Neural crest cell (in vitro differentiated cells): ENCODE data around the gene CDK6. TPM values are rescaled to one million over a fixed set of nuclear protein-coding genes. Genes with fewer than 3 reads are reported as not detected.

ENCODE experiments used
- DNase-seq: peaks from one replicate; pipeline ENCODE4 v3.0.0; 2021; ENCODE audit warnings: low read depth, mixed read lengths, low spot score
- H3K27ac Mint-ChIP-seq: one replicate; pipeline ENCODE4 v1.8.0; 2021; ENCODE audit warnings: mild to moderate bottlenecking, mixed read lengths; ENCODE audit not compliant: unreplicated experiment
- H3K27me3 Mint-ChIP-seq: 2 replicates; pipeline ENCODE4 v1.8.0; 2021; ENCODE audit warnings: low read depth, mild to moderate bottlenecking, mixed read lengths
- H3K36me3 Mint-ChIP-seq: 2 replicates; pipeline ENCODE4 v1.8.0; 2021; ENCODE audit warnings: low read depth, mild to moderate bottlenecking, mixed read lengths
- H3K4me1 Mint-ChIP-seq: 2 replicates; pipeline ENCODE4 v1.8.0; 2021; ENCODE audit warnings: mixed read lengths
- H3K4me3 Mint-ChIP-seq: one replicate; pipeline ENCODE4 v1.8.0; 2021; ENCODE audit warnings: mild to moderate bottlenecking, mixed read lengths
- H3K9me3 Mint-ChIP-seq: 2 replicates; pipeline ENCODE4 v1.8.0; 2021; ENCODE audit warnings: mixed read lengths
- total RNA-seq: library from RNA; stranded (reverse); gene quantifications from 2 replicates; pipeline ENCODE4 v1.2.1, GENCODE V29; 2021
- TF ChIP-seq, protein P1 (sequence below): fragments of 200-600 bp; sonication (generic); conservative IDR thresholded peaks from 2 replicates; pipeline ENCODE4 v1.5.0; 2021; ENCODE audit warnings: antibody characterized with exemption, mild to moderate bottlenecking

The CDK6 gene
- total RNA-seq, 1 donor from 2014 or later: 42.9 TPM

DNA sequence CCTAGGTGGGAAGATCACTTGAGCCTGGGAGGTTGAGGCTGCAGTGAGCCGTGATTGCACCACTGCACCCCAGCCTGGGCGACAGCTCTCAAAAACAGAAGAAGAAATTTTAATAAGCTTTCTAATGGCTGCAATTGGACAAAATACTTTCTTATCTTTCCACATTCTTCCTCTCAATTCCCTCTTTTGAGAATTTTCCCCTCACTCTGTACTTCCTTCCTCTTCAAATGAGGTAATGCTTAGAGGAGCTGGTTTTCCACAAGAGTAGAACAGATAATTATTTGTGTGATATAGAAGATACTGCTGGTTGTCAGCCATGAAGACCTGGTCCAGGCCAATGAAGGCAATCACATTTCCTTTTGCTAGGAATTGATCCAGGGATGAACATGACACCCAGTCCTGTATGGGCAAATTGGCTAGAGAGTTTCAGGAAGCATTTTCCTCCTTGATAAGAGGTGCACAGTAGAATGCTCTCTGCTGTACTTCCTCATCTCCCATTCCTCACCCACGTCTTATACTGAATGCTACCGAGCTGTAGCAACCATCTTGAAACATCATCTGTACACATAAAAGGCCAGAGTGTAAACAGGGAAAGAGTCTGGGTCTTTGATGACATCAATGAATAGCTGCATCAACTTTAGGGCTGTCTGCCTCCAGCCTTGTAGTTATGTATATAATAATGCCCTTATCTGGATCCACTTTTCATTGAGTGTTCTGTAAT is 103.9 kb downstream of the CDK6 start:
- Mint-ChIP-seq H3K9me3 (no peaks in the 10 kb centered on the region), H3K27me3 (no peaks in the 10 kb centered on the region), H3K36me3 (peaks cover 3% of the 10 kb centered on the region), H3K4me3 (no peak overlapping the region), H3K27ac (no peak overlapping the region), H3K4me1 (no peaks in the 10 kb centered on the region)
- no peak for DNase-seq
- TF ChIP-seq, protein P1, sequence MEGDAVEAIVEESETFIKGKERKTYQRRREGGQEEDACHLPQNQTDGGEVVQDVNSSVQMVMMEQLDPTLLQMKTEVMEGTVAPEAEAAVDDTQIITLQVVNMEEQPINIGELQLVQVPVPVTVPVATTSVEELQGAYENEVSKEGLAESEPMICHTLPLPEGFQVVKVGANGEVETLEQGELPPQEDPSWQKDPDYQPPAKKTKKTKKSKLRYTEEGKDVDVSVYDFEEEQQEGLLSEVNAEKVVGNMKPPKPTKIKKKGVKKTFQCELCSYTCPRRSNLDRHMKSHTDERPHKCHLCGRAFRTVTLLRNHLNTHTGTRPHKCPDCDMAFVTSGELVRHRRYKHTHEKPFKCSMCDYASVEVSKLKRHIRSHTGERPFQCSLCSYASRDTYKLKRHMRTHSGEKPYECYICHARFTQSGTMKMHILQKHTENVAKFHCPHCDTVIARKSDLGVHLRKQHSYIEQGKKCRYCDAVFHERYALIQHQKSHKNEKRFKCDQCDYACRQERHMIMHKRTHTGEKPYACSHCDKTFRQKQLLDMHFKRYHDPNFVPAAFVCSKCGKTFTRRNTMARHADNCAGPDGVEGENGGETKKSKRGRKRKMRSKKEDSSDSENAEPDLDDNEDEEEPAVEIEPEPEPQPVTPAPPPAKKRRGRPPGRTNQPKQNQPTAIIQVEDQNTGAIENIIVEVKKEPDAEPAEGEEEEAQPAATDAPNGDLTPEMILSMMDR: no peak

- no peak overlapping the region for H3K4me3 Mint-ChIP-seq
- H3K9me3 Mint-ChIP-seq: no peaks in the 10 kb centered on the region
- H3K36me3 Mint-ChIP-seq: peaks cover 3% of the 10 kb centered on the region
- H3K4me1 Mint-ChIP-seq: no peaks in the 10 kb centered on the region
- no peak for DNase-seq
- no peaks in the 10 kb centered on the region for H3K27me3 Mint-ChIP-seq
- TF ChIP-seq, protein P1: no peak
- H3K27ac Mint-ChIP-seq: no peak overlapping the region
Observed at GRCh38 chr7:92731335-92732063, 104.9 kb downstream of the CDK6 start.

DNA sequence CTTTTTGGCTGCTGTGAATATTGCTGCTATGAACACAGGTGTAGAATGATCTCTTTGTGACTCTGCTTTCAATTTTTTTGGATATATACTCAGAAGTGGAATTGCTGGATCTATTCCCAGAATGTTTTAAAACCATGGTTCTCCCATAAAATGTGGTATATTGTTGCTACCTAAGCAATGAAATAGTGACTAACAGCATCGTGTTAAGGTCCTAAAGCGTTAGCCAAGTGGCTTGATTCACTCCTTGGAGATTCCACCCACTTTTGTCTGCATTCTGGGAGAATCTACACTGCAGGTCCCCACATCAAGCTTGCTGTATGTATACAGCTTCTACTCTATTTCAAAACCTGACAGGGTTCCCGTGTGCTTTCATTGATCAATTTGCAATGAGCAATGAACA is 105.6 kb downstream of the CDK6 start:
- TF ChIP-seq, protein P1: no peak
- no peak overlapping the region for H3K27ac Mint-ChIP-seq
- no peak overlapping the region for H3K4me3 Mint-ChIP-seq
- peaks cover 3% of the 10 kb centered on the region for H3K36me3 Mint-ChIP-seq
- H3K27me3 Mint-ChIP-seq: no peaks in the 10 kb centered on the region
- no peak for DNase-seq
- no peaks in the 10 kb centered on the region for H3K9me3 Mint-ChIP-seq
- H3K4me1 Mint-ChIP-seq: no peaks in the 10 kb centered on the region

GRCh38 chr7:92729751-92730150 is 106.6 kb downstream of the CDK6 start:
- H3K27me3 Mint-ChIP-seq: no peaks in the 10 kb centered on the region
- TF ChIP-seq, protein P1: no peak
- H3K4me1 Mint-ChIP-seq: peaks cover 4% of the 10 kb centered on the region
- no peak overlapping the region for H3K4me3 Mint-ChIP-seq
- no peak for DNase-seq
- no peak overlapping the region for H3K27ac Mint-ChIP-seq
- H3K9me3 Mint-ChIP-seq: no peaks in the 10 kb centered on the region
- H3K36me3 Mint-ChIP-seq: peaks cover 7% of the 10 kb centered on the region

- no peaks in the 10 kb centered on the region for H3K9me3 Mint-ChIP-seq
- H3K27ac Mint-ChIP-seq: no peak overlapping the region
- H3K4me3 Mint-ChIP-seq: no peak overlapping the region
- DNase-seq: no peak
- TF ChIP-seq, protein P1: no peak
- no peaks in the 10 kb centered on the region for H3K27me3 Mint-ChIP-seq
- H3K36me3 Mint-ChIP-seq: peaks cover 7% of the 10 kb centered on the region
- peaks cover 7% of the 10 kb centered on the region for H3K4me1 Mint-ChIP-seq
Observed at GRCh38 chr7:92729172-92729571, 107.2 kb downstream of the CDK6 start.
